Stomach (tissue), 4 donors: ENCODE results near the gene CDC123.

ENCODE experiments used
- EP300 ChIP-seq: sonication (generic); formaldehyde crosslinking; IDR thresholded peaks from one replicate; pipeline ENCODE4 v1.6.1; 2017; ENCODE audit warnings: antibody characterized with exemption
- POLR2A ChIP-seq, 4 donors: fragments of 450-650 bp; IDR thresholded peaks; one replicate each; pipeline ENCODE4 v1.6.1; 2016; ENCODE audit warnings: antibody characterized with exemption in 4 of 4, control low read depth in 2 of 4, mild to moderate bottlenecking in 1 of 4, moderate library complexity in 1 of 4
- POLR2AphosphoS5 ChIP-seq, 3 donors: sonication (generic); formaldehyde crosslinking; IDR thresholded peaks; one replicate each; pipeline ENCODE4 v1.6.1; 2016; ENCODE audit warnings: antibody characterized with exemption in 3 of 3
- TF ChIP-seq, protein P1 (sequence below), 7 experiments: fragments of 450-650 bp in 4 of 7; fragments of 200-600 bp in 3 of 7; sonication (generic) in 3 of 7; IDR thresholded peaks; one replicate each; pipeline ENCODE4 v1.5.1; 2016 to 2019; ENCODE audit warnings: antibody characterized with exemption in 7 of 7, control low read depth in 2 of 7, mild to moderate bottlenecking in 1 of 7

DNA sequence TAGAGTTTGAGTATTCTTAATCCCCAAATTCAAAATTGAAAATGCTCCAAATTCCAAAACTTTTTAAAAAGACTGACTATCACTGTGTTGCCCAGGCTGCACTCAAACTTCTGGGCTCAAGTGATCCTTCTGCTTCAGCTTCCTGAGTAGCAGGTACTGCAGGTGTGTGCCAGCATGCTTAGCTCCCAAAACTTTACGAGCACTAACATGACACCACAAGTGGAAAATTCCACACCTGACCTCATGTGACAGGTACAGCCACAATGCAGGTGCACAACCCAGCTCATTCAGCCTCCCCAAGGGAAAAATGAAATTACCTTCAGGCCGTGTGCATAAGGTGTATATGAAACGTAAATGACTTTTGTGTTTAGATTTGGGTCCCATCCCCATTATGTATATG is 16.5 kb downstream of the CDC123 start:
- TF ChIP-seq, protein P1, sequence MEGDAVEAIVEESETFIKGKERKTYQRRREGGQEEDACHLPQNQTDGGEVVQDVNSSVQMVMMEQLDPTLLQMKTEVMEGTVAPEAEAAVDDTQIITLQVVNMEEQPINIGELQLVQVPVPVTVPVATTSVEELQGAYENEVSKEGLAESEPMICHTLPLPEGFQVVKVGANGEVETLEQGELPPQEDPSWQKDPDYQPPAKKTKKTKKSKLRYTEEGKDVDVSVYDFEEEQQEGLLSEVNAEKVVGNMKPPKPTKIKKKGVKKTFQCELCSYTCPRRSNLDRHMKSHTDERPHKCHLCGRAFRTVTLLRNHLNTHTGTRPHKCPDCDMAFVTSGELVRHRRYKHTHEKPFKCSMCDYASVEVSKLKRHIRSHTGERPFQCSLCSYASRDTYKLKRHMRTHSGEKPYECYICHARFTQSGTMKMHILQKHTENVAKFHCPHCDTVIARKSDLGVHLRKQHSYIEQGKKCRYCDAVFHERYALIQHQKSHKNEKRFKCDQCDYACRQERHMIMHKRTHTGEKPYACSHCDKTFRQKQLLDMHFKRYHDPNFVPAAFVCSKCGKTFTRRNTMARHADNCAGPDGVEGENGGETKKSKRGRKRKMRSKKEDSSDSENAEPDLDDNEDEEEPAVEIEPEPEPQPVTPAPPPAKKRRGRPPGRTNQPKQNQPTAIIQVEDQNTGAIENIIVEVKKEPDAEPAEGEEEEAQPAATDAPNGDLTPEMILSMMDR (IDR thresholded peaks at IDR 0.05): no peak
- TF ChIP-seq POLR2A (IDR thresholded peaks at IDR 0.05) (no peak), POLR2AphosphoS5 (IDR thresholded peaks at IDR 0.05) (no peak), EP300 (no peak)
